Kidney (tissue), 14 donors: ENCODE data around the gene ADH1C. TPM values are rescaled to one million over a fixed set of nuclear protein-coding genes. Genes with fewer than 3 reads are reported as not detected.

Source experiments
- DNase-seq, 5 donors: peaks; one replicate each; pipeline ENCODE4 v3.0.0-alpha.2; 2013 to 2020
- FAIRE-seq: peaks from 2 replicates; lab custom pipeline; 2012; peaks lifted over from hg19 to GRCh38; lab: Jason Lieb, UNC
- H3K27ac ChIP-seq, 2 donors: one replicate each; pipeline ENCODE4 v1.7.0; 2013; ENCODE audit warnings: low read depth in 2 of 2, low read length in 2 of 2, inconsistent platforms in 1 of 2
- H3K27me3 ChIP-seq: one replicate; pipeline ENCODE4 v1.7.1; 2013; ENCODE audit warnings: low read length, inconsistent platforms; ENCODE audit not compliant: control insufficient read depth, insufficient read depth
- H3K36me3 ChIP-seq, 3 donors: one replicate each; pipeline versions ENCODE4 v1.7.0 to v1.7.1; 2013; ENCODE audit warnings: low read length in 3 of 3, control low read depth in 1 of 3, inconsistent platforms in 1 of 3; ENCODE audit not compliant: insufficient read depth in 3 of 3, control insufficient read depth in 2 of 3
- H3K4me1 ChIP-seq, 3 donors: one replicate each; pipeline versions ENCODE4 v1.7.0 to v1.7.1; 2013; ENCODE audit warnings: low read length in 3 of 3, inconsistent platforms in 1 of 3, low read depth in 1 of 3; ENCODE audit not compliant: control insufficient read depth in 2 of 3, insufficient read depth in 2 of 3
- H3K4me3 ChIP-seq, 3 donors: one replicate each; pipeline versions ENCODE4 v1.7.0 to v1.8.1; 2013; ENCODE audit warnings: low read length in 3 of 3, control low read depth in 1 of 3, inconsistent platforms in 1 of 3
- H3K9ac ChIP-seq, 3 donors: one replicate each; pipeline versions ENCODE4 v1.7.0 to v1.7.1; 2013; ENCODE audit warnings: low read length in 3 of 3, control low read depth in 1 of 3, inconsistent platforms in 1 of 3
- H3K9me3 ChIP-seq, 3 donors: one replicate each; pipeline versions ENCODE4 v1.7.0 to v1.7.1; 2013; ENCODE audit warnings: low read length in 3 of 3, control low read depth in 1 of 3, inconsistent platforms in 1 of 3; ENCODE audit not compliant: control insufficient read depth in 2 of 3, insufficient read depth in 1 of 3
- CTCF ChIP-seq: IDR thresholded peaks from 3 replicates; pipeline ENCODE4 v1.5.1; 2012; ENCODE audit warnings: mild to moderate bottlenecking, moderate library complexity, borderline replicate concordance; ENCODE audit not compliant: insufficient read depth; ENCODE audit errors: extremely low read depth
- intact Hi-C: fragments of 100-400 bp; cut with DNase I; formaldehyde crosslinking; loops from one replicate; pipeline ENCODE4 v1.11.1; 2022
- polyA plus RNA-seq: library from polyadenylated mRNA; stranded (reverse); fragments of 350-450 nt; fragmentation: Illumina TruSeq; extraction: RNeasy Lipid Tissue Mini Kit (QIAGEN cat#74804); gene quantifications from one replicate; pipeline ENCODE4 v1.2.3, GENCODE V29; 2014; ENCODE audit warnings: low read depth, low replicate concordance; ENCODE audit not compliant: insufficient read depth
- total RNA-seq: library from RNA; stranded (reverse); fragmentation: NEBNext Ultra II Directional; extraction: Animal tissue kit (Norgen Biotek cat#: 25700); gene quantifications from one replicate; pipeline ENCODE4 v1.2.1, GENCODE V29; 2021
- donor health status: control.
- donor health status: control.
- donor health status: control.
- donor health status: control.
- donor health status: control.
- donor health status: DM: yes; HTN: yes; CAD: no.
- donor health status: Normal renal cell carcinoma (clear cell type).

The ADH1C gene
- total and polyA plus RNA-seq, 2 donors from 2014 or later: 9.3 to 28.1 TPM

DNA sequence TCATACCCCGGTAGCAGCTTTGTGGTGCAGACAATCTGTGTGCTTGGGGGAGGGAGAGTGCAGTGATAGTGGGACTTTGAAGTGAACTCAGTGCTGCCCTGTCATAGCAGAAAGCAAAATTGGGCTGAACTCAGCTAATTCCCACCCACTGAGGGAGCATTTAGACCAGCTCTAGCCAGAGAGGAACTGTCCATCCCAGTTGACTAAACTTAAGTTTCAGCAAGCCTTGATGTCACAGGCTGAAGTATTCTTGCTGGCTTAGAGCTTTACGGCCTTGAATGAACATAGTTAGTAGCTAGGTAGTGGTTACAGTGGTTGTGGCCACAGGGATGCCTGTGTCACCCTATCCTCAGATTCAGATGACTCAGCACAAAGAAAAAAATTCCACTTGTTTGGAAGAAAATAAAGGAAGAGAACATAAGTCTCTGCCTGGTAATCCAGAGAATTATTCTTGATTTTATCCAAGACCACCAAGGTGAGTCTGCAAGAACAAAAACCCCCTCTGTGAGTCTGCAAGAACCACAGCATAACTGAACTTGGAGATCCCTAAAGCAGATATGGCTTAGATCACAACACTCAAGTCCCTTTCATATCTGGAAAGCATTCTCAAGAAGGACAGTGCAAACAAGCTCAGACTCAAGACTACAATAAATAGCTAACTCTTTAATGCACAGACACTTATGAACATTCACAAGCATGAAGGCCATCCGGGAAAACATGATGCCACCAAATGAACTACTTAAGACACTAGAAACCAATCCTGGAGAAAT is 43.2 kb upstream of the ADH1C start:
- FAIRE-seq (no peak), DNase-seq (no peak)
- intact Hi-C loops: no loop called here
- no peaks in the 10 kb centered on the region for H3K27me3 ChIP-seq
- H3K4me1 ChIP-seq: peaks cover 0 to 4% (median 0%) of the 10 kb centered on the region in 3 donors
- no peaks in the 10 kb centered on the region for H3K36me3 ChIP-seq
- H3K4me3 ChIP-seq: no peak overlapping the region
- no peak for TF ChIP-seq CTCF
- no peak overlapping the region for H3K9ac ChIP-seq
- H3K9me3 ChIP-seq: peaks cover 0 to 4% (median 2%) of the 10 kb centered on the region in 3 donors
- H3K27ac ChIP-seq: no peak overlapping the region

DNA sequence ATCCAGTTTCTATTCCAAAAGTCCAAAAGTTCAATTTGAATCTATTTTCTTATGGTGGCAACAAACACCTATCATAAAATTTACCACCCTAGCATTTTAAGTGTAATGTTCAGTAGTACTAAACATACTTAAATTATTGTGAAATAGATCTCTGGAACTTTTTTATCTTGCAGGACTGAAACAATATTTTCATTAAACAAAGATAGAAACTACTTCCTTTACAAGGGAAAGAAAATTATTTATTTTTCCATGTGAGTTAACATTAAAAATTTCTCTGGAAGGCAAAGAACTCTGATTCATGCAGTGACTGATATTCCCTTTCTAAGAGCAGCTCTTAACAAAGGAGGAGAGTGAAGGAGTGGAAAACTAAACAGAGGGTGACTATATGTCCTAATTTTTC is 42.4 kb upstream of the ADH1C start:
- no peak overlapping the region for H3K27ac ChIP-seq

GRCh38 chr4:99390055-99390454 is 37.5 kb upstream of the ADH1C start:
- H3K27ac ChIP-seq: no peak overlapping the region
- no peak for DNase-seq

More for the DNA sequence above, 42.4 kb upstream of the ADH1C start:
- no peaks in the 10 kb centered on the region for H3K27me3 ChIP-seq
- H3K4me1 ChIP-seq: peaks cover 0 to 4% (median 0%) of the 10 kb centered on the region in 3 donors
- no peak for FAIRE-seq
- H3K4me3 ChIP-seq: no peak overlapping the region
- no peak overlapping the region for H3K9ac ChIP-seq
- H3K9me3 ChIP-seq: peaks cover 0 to 5% (median 2%) of the 10 kb centered on the region in 3 donors
- TF ChIP-seq CTCF: no peak
- no peaks in the 10 kb centered on the region for H3K36me3 ChIP-seq
- DNase-seq: no peak
- intact Hi-C loops: no loop called here

More at GRCh38 chr4:99390055-99390454, 37.5 kb upstream of the ADH1C start:
- H3K9me3 ChIP-seq: peaks cover 2 to 7% (median 2%) of the 10 kb centered on the region in 3 donors
- no peaks in the 10 kb centered on the region for H3K36me3 ChIP-seq
- no peaks in the 10 kb centered on the region for H3K27me3 ChIP-seq
- no peak overlapping the region for H3K4me3 ChIP-seq
- no peak overlapping the region for H3K9ac ChIP-seq
- no peaks in the 10 kb centered on the region for H3K4me1 ChIP-seq
- FAIRE-seq: no peak
- intact Hi-C loops: no loop called here
- no peak for TF ChIP-seq CTCF
